NCI-H82 treated with DMSO at 0.1 percent for 48 hours (cell line): Measurements from ENCODE around the gene CENPX.

ENCODE experiments used
- DNase-seq: peaks from one replicate; lab custom pipeline; 2025; ENCODE audit not compliant: unreplicated experiment; lab: John Stamatoyannopoulos, UW

The CENPX gene

DNA sequence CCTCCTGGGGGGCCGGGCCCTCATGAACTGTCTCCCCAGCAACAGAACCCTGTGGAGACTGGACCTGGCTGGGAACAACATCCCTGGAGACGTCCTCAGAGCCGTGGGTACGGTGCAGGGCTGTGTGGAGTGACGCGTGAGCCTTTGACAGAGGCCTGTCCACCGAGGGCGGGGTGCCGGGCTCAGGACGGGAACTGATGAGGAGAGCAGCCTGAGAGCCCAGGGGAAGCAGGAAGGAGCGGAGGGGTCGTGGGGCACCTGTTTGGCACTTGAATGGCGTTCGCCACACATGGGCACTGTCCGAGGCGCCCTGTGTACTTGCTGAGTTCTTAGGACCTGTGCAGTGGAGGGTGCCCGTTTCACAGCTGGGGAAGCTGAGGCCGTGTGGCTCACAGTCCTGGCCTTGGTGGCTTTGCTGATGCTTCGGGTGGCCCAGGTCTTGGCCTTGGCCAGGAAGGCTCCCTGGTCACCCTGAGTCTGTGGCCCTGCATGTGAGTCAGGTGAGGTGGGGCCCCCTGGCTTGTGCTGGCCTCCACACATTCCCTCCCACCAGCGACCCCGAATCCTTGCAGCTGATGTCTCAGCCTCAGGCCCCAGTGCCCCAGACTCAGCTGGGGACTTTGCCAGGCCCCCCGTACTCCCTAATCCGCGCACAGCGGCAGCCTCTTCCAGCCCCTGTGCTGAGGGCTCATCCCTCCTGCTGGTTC is 2.9 kb upstream of the CENPX start:
- DNase-seq: no peak

DNA sequence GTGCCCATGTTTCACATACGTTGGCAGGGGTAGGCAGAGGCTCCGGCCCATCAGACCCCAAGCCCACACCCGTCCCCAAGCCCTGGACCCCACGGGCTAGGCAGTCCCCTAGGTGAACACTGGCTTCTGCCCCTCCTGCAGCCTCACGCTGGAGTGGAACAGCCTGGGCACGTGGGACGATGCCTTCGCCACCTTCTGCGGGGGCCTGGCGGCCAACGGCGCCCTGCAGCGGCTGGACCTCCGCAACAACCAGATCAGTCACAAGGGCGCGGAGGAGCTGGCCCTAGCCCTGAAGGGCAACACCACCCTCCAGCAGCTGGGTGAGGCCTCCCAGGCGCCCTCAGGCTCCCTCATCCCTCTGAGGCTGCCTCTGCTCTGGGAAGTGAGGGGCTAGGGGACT is 2.2 kb upstream of the CENPX start:
- DNase-seq: no peak

DNA sequence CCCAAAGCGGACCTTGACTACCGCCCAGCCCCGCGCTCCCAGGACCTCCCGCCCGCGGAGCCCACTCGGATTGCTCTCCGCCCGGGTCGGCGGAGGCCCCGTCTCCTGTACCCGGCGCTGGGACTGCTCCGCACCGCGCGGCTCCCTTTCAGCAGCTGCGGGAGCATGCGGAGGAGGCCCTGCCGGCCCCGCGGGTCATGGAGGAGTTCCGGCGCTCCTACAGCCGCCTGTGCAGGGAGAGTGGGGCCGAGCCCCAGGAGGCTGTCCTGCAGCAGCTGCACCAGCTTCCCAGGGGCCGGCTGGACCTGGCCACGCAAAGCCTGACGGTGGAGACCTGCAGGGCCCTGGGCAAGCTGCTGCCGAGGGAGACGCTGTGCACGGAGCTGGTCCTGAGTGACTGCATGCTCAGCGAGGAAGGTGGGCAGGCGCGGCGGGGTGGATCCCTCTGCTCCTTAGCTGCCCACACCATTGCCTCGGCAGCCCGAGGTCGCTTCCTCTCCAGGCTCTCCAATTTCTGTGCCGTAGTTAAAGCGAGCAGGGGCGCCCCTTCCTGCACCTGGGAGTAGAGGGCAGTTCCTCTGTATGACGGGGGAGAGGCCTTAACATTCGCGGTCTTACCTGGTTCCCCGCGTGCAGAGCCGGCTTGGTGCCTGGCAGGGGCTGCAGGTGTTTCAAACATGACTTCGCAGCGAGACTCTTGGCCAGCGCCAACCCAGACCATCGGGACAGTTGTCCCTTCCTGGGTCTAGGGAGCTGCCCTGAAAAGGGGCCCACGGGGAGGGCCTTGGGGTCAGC is 966 bp upstream of the CENPX start:
- DNase-seq: no peak

DNA sequence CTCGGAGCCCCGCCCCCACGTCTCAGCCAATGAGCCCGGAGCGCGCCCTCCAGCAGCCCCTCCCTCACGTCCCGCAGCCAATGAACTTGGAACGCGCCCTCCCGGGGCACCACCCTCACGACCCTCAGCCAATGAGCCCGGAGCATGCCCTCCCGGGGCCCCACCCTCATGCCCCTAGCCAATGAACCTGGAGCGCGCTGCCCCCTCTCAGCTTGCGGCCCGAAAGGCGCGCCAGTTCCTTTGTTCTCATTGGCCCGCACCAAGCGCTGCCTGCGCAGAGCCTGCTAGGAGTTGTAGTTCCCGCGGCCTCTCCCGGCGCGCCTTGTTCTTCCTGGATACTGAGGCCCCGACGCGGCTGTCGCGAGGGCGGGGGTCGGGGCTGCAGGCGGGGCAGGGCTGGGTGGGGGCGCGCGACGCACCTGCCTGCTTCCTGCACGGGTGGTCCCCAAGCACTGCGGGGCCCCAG is 336 bp upstream of the CENPX start, which contains the start of gene LRRC45:
Gene LRRC45, plus strand, starts transcription at position 325 of the 466 bp plus-strand sequence. CDS start 339 bp downstream, outside the sequence.
- DNase-seq: peak; percentile 99

DNA sequence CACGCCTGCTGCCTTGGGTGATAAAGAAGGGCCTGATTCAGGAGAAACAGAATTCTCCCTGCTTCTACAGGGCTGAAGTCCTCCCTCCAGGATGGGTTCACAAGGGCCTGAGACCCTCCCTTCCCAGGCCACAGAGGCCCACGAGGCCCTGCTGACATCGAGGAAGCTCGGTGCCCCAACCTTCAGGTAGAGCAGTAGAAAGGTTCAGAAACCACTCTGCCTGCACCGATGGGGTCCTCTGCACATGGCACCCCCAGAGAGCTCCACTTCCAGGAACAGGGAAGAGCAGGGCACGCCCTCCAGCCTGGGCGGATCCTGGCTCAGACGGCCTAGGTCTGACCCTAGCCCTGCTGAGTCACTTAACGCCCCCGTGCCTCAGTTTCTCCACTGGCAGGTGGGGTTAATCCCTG is 773 bp downstream of the CENPX start:
- no peak for DNase-seq

DNA sequence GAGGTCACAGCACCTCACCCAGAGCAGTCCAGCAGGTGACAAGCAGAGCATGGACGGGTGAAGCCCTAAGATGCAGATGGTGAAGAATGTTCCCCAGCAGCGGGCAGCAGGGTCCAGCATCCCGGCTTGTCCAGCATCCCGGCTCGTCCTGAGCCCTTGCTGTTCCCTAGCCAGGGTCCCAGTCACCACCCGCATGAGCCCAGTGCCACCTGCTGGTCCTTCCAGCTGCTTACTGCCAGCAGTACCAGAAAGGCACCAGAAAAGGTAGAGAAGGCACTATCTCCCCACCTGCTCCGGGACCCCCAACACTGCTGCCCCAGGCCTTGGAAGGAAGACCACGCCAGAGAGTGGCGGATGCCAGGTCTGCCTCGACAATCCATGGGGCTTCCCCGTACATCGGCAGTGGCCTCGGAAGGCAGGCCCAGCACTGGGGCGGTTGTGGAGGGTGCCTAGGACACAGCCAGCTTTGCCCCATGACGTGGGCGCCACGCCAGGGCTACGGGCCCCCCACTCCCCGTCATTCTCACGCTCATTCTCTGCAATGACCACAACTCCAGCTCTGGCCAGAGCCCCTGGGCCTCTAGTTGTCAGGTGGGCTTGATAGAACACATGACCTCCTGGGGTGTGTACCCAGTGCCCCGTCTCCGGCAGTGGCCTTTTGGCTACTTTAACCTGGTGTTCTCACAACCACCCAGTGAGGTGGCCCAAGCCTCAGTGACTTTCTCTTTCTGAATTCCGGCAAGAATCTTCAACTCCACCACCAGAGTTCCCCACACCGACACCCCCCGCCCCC is 1.4 kb downstream of the CENPX start:
- peak; percentile 12 for DNase-seq

DNA sequence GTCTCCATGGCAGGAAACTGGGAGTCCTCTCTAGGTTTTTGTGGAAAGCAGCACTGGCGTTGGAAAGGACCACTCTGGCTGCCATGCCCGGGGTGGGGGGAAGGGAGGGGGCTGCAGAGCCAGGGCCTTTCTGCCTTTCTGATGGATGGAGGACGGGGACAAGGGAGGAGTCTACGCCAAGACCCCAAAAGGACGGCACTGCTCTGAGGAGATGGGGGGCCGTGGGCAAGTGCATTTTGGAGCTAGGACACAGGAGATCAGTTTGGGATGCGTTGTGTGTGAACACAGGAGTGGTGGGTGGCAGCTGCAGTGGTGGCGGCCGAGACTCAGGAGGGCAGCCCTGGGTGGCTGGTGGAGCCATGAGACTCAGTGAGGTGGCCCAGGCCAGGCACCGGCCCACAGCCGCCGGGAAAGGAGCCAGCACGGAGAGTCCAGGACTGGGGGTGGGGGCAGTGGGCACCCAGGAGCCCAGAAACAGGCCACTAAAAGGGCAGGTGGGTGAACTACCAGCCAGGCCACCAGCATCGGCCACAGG is 2.0 kb downstream of the CENPX start:
- no peak for DNase-seq

DNA sequence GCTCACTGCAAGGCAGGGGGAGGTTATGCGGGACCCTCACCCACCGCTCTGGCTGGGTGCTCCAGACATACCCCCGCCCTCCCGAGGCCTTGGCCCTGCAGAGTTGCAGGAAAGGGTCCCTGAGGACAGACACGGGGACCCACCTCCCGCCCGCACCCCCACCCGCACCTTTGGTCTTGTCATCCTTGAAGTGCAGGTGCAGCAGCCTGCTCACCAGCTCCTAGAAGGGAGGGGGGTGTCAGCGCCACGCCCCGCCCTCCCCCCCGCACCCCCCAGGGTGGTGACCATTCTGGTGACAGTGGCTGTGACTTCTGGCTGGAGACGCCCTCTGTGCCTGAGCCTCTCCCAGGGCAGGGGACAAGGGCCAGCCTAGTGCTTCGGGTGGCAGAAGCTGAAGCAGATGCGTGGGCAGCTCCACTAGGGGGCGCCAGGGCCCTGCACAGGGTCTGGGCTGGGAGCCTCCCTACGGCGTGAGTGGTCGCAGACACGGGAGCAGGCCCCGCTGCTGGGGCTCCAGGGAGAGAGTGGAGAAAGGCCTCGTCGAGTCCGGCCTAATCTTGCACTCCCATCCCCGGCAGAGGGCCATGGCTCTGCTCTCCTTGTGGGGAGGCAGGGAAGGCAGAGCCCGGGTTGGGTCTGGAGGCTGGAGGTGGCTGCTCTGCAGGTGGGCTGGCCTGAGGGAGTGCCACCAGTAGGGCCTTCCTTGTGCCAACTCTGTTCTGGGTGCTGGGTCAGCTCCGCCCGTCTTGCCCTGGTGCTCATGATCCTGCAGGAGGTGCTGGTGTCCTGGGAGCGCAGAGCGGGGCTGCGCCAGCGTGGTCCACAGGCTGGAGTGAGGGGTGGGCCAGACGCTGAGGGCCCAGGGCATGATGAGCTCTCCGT is 2.7 kb downstream of the CENPX start:
- DNase-seq: peak; percentile 22

DNA sequence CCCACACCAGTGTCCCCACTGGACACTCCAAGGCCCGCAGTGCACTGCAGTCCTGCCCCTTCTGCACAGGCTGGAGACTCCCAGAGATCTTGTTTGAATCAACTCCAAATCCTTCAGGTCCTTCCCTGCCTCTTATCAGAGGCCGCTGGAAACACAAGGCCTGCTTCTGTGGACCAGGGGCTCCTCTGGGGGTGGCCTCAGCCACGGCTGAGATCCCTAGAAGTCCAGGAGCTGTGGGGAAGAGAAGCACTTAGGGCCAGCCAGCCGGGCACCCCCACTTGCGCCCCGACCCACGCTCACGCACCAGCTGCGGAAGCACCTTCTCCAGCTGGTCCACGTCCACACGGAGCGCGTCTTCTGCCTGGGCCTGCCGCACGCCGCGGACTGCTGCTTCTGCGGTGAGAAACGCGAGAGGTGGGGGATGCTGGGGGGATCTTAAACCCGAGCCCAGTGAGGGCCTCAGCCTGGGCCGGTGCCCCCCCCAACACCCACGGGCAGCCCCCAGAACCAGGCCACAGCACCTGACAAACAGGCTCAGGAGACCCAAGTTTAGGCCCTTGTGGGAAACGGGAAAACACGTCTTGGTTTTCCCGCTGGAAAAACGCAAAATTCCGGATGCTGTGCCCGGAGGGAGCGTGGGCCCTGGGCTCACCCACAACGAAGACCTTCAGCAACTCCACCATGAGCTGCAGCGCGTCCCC is 3.5 kb downstream of the CENPX start:
- no peak for DNase-seq

DNA sequence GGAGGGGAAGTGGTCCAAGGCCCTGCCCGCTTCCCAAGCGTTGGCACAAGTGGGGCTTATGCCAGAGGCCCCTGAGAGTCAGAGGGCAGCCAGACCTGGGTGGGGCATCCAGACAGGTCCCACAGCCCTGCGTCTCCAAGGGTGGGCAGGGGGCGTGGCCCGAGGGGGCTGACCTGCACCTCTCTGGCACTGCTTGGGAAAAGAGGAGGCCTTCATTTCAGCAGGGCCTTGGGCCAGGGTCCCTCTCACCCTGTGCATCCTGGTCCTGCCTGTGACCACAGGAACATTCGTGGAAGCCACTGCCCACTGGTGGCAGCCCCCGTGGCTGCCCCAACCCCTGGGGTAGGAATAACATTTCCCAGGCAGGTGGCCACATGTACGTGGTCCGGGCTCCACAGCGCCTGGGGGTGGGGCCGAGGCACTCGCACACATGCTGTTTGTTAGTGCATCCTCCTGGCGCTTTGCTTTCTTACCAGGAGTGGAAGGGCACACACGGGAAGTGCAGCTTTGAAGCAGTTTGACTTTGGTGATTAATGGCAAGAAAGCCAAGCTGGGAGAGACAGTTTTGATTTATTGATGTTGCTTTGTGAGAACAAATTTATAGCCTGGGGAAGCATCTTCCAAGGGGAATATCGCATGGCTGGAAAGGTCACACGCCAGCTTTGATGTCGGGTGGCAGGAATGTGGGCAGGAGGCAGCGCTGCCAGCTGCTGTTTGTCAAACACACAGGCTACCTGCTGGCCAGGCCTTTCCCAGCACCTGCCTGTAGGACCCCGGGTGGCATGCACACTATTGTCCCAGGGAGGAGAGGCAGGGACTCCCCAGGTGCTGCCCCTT is 4.3 kb downstream of the CENPX start:
- DNase-seq: no peak

DNA sequence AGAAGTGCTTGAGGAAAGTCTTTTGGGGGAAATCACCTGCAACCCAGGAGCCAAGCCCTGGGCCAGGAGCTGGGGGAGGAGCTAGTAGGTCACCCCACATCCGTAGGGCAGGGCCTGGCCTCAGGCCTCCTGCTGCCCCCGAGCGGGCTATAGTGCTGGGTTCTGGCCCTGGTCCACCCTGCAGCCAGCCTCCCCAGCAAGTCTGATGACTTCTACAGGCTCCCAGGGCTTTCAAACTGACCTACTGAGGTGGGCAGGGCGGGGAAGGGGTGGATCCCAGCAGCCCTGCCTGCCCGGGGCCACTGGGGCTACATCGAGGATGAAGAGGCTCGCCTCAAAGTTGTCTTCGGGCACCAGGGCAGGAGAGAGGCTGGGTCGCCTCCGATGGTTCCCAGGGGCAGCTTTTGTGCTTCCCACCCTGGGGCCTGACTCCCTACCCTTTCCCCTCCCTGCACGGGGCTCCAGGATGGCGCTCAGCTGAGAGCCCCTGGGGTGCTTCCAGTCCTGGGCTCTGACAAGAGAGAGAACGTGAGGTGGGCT is 5.0 kb downstream of the CENPX start:
- no peak for DNase-seq

DNA sequence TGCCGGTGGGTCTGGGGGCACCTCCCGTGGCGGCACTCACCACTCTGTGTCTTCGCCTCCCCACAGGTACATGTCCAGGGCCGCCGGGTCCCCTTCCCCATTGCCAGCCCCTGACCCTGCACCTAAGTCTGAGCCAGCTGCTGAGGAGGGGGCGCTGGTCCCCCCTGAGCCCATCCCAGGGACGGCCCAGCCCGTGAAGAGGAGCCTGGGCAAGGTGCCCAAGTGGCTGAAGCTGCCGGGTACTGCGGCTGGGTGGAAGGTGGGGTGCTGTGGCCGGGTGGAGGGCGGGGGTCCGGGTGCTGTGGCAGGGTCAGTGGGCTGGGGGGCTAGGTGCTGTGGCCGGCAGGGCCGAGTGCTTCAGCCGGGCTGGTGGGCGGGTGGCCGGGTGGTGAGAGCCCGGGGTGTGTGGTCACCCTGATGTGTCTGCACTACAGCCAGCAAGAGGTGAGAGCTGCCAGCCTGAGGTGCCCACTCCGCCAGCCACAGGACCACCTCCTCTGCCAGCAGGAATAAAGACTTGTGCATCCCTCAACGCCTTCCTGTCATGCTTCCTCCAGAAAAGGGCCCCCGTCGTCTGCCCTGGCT is 5.7 kb downstream of the CENPX start:
- DNase-seq: no peak

DNA sequence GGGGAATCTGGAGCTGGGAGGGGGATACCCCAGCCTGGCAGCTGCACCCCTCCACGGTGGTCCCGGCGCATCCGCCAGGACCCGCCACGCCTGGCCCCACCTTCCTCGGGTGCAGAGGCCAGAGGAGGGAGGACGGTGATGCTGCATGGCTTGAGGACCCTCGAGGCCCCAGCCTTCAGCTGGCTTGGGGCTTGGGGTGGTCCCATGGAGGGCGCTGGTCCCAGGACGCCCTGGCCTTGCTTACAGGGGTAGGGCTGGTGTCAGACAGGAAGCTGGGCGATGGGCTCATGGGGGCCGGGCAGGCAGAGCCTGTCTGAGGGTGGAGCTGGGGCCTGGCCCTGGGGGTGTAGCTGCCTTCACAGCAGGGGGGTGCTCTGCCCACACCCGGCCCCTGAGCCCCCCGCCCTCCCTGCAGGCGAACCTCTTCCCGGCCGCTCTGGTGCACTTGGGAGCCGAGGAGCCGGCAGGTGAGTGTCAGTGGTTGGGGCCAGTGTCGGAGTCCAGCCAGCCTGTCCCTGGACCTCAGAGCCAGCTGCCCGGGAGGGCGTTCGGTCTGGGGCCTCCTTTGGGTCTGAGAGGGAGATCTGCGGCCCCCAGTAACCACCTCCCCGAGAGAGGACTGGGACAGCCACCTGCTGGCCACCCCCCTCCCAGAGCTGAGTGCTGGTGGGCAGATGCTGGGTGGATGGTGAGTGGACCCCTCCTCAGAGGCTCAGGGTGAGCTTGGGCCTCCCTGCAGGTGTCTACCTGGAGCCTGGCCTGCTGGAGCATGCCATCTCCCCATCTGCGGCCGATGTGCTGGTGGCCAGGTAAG is 6.4 kb downstream of the CENPX start:
- no peak for DNase-seq

DNA sequence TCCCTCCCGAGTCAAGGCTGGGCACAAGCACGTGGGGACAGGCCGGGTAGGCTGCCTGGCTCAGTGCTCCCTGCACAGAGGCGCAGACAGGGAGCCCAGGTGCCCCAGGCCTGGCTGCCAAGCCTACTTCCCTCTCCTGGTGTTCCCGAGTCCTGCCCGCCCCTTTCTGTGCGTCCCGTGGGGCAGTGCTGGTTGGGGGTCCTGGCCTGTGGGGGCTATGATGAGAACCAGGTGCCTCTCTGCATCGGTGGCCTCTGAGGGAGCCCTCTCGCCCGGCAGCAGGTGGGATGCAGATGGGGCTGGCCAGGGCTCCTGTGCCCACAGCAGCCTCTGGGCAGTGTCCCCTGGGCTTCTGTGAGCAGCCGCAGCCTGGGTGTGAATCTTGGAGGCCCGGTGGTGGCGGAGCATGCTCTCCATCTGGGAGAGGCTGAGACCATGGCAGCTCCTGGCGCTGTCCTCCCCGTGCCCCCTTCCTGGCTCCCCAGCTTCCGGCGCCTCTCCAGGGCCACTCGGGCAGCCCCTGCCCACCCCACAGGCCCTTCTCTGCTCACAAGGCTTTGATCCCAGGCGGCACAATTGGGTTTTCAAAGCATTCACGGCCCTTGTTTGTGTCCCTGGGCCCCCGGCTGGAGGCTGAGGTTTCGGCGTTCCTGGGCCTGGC is 7.2 kb downstream of the CENPX start:
- DNase-seq: no peak

DNA sequence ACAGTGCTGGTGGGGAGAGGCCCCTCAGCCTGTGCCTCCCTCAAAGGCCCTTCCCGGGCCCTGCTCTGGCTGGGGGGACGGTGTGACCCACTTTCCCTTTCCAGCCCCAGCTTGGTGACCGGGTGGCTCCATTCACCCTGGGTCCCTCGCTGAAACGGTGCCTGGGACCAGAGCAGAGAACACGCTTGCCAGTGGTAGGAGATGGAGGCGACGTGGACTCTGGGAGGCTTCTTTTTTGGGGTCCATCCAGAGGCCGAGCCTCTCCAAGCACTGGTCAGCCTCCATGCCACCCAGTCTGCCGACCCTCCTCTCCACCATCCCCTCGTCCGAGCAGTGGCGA is 7.7 kb downstream of the CENPX start:
- no peak for DNase-seq

DNA sequence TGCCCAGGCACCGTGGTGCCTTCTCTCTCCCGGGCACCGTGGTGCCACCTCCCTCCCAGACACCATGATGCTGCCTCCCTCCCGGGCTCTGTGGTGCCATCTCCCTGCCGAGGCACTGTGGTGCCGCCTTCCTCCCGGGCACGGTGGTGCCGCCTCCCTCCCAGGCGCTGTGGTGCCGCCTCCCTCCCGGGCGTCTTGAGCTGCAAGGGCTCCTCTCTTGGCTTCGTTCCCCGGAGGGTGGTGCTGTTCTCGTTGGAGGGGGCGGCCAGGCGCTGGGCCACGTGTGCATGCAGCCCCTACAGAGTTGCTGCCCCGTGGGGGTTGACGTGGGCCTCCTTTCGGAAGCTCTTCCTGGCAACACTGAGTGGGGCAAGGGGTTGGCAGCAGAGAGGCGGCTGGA is 8.2 kb downstream of the CENPX start:
- no peak for DNase-seq

DNA sequence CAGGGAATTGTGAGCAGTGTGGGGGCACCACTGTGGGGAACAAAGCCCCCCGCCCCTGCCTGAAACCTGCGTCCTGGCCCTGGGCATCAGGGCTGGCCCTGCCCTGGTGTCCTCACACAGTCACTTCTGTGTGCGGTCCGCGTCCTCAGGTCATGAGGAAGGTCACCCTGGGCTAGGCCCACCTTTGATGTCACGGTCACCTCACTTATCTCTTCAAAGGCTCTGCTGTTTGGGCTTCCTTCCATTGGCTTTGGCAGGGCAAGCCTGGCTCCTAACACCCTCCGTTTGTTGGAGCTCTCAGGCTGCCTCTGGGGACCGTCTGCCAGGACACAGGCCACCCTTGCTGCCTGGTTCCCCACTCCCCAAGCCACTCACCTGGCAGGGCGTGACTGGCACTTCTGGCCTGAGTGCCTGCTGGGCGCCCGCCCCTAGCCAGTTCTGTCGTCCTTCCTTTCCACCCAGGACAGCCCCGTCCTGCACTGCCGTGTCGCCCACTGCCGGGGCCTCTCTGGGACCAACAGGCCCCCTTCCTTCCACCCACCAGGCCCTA is 8.8 kb downstream of the CENPX start:
- DNase-seq: no peak
